Progenitor cell of endocrine pancreas (in vitro differentiated cells): ENCODE data around the gene MPDZ. TPM values are rescaled to one million over a fixed set of nuclear protein-coding genes. Genes with fewer than 3 reads are reported as not detected.

Source experiments
- DNase-seq: peaks from one replicate; pipeline ENCODE4 v3.0.0; 2021; ENCODE audit warnings: low spot score; ENCODE audit not compliant: unreplicated experiment
- H3K27ac Mint-ChIP-seq: 2 replicates; pipeline ENCODE4 v1.8.0; 2021; ENCODE audit warnings: mild to moderate bottlenecking, moderate library complexity, mixed read lengths
- H3K27me3 Mint-ChIP-seq: 2 replicates; pipeline ENCODE4 v1.8.0; 2021; ENCODE audit warnings: mixed read lengths
- H3K36me3 Mint-ChIP-seq: 2 replicates; pipeline ENCODE4 v1.8.0; 2022; ENCODE audit warnings: mixed read lengths; ENCODE audit not compliant: insufficient read depth
- H3K4me1 Mint-ChIP-seq: 2 replicates; pipeline ENCODE4 v1.8.0; 2021; ENCODE audit warnings: low read depth, mixed read lengths
- H3K4me3 Mint-ChIP-seq: 2 replicates; pipeline ENCODE4 v1.8.0; 2021; ENCODE audit warnings: low read depth, mild to moderate bottlenecking, moderate library complexity, mixed read lengths
- H3K9me3 Mint-ChIP-seq: 2 replicates; pipeline ENCODE4 v1.8.0; 2021; ENCODE audit warnings: low read depth, mixed read lengths
- total RNA-seq: library from RNA; stranded (reverse); gene quantifications from 2 replicates; pipeline ENCODE4 v1.2.1, GENCODE V29; 2021
- TF ChIP-seq, protein P1 (sequence below): fragments of 200-600 bp; sonication (generic); IDR thresholded peaks from one replicate; pipeline ENCODE4 v1.5.0; 2021; ENCODE audit warnings: antibody characterized with exemption, mild to moderate bottlenecking; ENCODE audit not compliant: unreplicated experiment

The MPDZ gene
- total RNA-seq, 1 donor from 2014 or later: 65.1 TPM

DNA sequence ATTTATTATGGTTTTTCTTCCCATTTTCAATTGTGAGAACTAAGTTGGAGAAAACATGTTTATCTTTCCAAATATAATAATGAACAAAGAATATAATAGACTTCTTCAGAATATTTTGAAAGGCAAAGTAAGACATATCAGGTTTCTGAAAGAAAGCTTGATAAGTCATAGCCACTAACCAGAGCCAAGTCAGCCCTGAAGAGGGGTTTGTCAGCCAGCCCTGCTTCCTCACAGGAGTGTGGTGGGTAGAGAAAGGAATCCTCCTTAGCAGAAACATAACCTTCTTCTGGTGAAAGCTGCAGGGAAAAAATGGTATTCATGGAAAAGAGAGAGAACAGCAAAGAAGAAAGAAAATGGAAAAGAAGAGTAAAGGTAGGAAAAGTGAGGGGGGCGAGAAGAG lies 93.4 kb downstream of the MPDZ start:
- Mint-ChIP-seq H3K4me3 (no peak overlapping the region), H3K36me3 (peaks cover 18% of the 10 kb centered on the region), H3K27ac (no peak overlapping the region), H3K4me1 (peaks cover 5% of the 10 kb centered on the region), H3K9me3 (no peaks in the 10 kb centered on the region), H3K27me3 (no peaks in the 10 kb centered on the region)
- DNase-seq: no peak
- TF ChIP-seq, protein P1, sequence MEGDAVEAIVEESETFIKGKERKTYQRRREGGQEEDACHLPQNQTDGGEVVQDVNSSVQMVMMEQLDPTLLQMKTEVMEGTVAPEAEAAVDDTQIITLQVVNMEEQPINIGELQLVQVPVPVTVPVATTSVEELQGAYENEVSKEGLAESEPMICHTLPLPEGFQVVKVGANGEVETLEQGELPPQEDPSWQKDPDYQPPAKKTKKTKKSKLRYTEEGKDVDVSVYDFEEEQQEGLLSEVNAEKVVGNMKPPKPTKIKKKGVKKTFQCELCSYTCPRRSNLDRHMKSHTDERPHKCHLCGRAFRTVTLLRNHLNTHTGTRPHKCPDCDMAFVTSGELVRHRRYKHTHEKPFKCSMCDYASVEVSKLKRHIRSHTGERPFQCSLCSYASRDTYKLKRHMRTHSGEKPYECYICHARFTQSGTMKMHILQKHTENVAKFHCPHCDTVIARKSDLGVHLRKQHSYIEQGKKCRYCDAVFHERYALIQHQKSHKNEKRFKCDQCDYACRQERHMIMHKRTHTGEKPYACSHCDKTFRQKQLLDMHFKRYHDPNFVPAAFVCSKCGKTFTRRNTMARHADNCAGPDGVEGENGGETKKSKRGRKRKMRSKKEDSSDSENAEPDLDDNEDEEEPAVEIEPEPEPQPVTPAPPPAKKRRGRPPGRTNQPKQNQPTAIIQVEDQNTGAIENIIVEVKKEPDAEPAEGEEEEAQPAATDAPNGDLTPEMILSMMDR: no peak

DNA sequence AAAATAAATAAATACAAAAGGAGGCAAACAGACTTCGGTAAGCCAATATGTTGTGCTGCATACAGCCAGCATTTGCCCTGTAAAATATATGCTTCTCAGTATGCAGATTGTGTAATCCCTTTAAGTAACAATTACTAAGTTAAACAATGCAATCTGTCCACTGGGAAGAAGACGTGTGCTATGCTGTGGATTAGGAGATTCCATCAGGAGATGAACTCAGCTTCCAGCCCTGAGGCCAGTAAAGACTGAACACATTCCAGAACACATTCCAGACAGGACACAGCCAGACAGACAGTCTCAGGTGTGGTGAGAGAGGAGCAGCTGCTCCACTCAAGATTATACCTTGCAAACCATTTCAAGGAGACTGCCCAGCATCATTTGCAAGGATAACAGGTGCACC lies 97.8 kb downstream of the MPDZ start:
- Mint-ChIP-seq H3K9me3 (no peaks in the 10 kb centered on the region), H3K27me3 (no peaks in the 10 kb centered on the region), H3K36me3 (peaks cover 14% of the 10 kb centered on the region), H3K4me3 (no peak overlapping the region), H3K27ac (peak overlapping the region; percentile 73), H3K4me1 (peaks cover 5% of the 10 kb centered on the region)
- TF ChIP-seq, protein P1: no peak
- DNase-seq: no peak

DNA sequence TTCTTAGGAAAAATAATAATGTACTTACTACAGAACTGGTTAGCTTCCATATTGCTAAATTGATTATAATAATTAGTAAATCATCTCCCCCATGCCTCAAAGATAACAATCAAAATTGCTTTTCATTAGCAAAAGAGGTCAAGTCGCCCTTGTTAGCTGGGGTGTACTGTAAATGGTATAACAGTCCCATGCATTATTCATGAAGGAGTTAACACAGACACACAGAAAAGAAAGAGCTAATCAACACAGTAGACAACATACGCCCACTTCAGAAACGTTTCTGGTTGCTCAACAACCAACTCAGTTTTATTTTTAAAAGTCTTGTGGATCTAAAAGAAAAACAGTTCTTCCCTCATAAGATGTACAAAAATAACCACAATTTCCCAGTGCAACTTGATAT lies 100.2 kb downstream of the MPDZ start:
- Mint-ChIP-seq H3K9me3 (no peaks in the 10 kb centered on the region), H3K27ac (no peak overlapping the region), H3K4me3 (no peak overlapping the region), H3K4me1 (peaks cover 5% of the 10 kb centered on the region), H3K36me3 (peaks cover 17% of the 10 kb centered on the region), H3K27me3 (no peaks in the 10 kb centered on the region)
- no peak for DNase-seq
- TF ChIP-seq, protein P1: no peak

DNA sequence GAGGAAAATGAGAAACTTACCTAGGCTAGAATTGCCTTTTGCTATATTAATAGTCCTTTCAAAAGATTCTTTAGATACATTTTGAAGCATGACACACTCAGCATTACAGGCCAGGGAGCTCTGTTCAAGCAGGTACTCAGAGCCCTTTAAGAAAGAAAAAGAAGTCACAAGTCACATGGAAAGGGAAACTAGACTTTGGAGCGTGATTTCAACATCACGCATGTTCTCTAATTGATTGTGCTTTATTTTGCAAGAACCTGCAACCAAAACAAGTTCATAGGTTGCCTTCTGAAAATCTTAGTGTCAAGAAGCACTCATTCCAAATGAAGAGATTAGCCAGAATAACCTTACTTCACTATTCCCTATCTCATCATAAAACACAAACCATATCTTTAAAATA lies 103.8 kb downstream of the MPDZ start:
- peak overlapping the region; percentile 20 for H3K27ac Mint-ChIP-seq
- TF ChIP-seq, protein P1: no peak
- no peak overlapping the region for H3K4me3 Mint-ChIP-seq
- no peaks in the 10 kb centered on the region for H3K9me3 Mint-ChIP-seq
- DNase-seq: no peak
- peaks cover 6% of the 10 kb centered on the region for H3K4me1 Mint-ChIP-seq
- H3K27me3 Mint-ChIP-seq: no peaks in the 10 kb centered on the region
- H3K36me3 Mint-ChIP-seq: peaks cover 21% of the 10 kb centered on the region

DNA sequence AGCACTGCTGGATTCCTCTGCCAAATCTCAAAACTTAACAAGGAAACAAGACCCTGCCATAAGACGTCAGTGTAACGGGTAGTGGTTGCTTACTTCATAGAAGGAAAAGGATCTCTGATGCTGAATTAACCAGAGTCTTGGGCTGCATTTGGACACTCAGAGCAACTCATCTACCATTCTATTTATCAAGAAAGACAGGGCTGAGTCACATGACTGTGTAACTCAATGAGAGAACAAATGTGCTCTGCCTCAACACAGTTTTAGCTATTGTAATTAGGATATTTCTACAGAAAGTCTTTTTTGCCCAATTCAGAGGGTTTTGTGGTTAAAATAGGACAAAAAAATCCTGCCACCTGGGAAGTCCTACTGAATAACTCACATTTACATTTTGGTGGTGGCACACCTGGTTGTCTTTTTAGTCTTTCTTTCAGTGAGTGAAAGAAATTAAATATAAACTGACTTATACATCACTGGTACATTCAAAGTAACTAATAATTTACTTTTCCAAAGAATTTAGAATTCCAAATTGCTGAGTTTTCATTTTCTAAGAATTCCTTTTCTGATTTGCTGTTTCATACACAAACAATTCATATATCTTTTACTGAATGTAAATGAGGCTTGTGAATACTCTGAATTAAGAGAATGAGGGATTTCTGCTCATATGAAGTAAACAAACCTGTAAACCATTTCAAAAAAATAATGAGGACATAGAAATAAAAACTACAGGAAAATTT lies 104.4 kb downstream of the MPDZ start:
- no peak overlapping the region for H3K27ac Mint-ChIP-seq

More for the DNA sequence above, 104.4 kb downstream of the MPDZ start:
- H3K9me3 Mint-ChIP-seq: no peaks in the 10 kb centered on the region
- H3K36me3 Mint-ChIP-seq: peaks cover 19% of the 10 kb centered on the region
- H3K4me1 Mint-ChIP-seq: peaks cover 6% of the 10 kb centered on the region
- no peak for DNase-seq
- TF ChIP-seq, protein P1: no peak
- no peaks in the 10 kb centered on the region for H3K27me3 Mint-ChIP-seq
- no peak overlapping the region for H3K4me3 Mint-ChIP-seq
